Measurements from ENCODE around the gene AEBP2.
"Not testable (repeated sequence)": the region's sequence is repeated elsewhere in the genome, so short reads cannot be mapped to it uniquely, and the experiment has no call there.

Gene AEBP2

DNA sequence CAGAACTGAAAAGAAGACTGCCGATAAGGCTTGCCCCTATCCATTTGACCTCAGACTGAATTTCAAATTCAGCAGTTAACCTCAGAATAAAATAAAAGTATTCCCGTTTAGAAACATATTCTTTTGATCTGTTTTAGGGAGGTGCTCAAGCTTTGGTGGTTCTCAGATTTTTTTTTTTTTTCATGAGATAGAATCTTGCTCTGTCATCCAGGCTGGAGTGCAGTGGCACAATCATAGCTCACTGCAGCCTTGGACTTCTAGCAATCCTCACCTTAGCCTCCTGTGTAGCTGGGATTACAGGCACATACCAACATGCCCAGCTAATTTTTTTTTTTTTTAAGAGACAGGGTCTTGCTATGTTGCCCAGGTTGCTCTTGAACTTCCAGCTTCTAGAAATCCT, 15.5 kb downstream of the AEBP2 start:
- no peak for DNase-seq (ENCODE audit: low read depth, low spot score)

DNA sequence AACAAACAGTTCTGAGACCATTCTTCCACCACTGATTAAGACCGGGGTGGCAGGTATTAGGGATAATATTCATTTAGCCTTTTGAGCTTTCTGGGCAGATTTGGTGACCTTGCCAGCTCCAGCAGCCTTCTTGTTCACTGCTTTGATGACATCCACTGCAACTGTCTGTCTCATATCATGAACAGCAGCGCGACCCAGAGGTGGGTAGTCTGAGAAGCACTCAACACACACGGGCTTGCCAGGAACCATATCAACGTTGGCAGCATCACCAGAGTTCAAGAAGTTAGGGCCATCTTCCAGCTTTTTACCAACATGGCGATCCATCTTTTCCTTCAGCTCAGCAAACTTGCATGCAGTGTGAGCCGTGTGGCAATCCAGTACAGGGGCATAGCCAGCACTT, 16.9 kb downstream of the AEBP2 start:
- DNase-seq (ENCODE audit: low read depth, low spot score) = no peak

DNA sequence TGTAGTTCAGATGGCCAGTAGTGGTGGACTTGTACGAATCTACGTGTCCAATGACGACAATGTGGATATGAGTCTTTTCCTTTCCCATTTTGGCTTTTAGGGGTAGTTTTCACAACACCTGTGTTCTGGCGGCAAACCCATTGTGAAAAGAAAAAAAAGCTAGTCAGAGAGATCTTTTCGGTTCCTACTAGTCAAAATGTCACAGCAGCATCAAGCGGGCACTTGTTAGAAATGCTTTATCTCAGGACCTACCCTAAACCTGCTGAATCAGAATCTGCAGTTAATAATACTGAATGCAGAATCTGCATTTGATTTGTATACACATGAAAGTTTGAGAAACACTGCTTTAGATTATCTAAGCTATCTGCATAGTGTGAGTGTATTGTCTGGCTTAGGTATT, 18.3 kb downstream of the AEBP2 start:
- DNase-seq (ENCODE audit: low read depth, low spot score) = no peak

DNA sequence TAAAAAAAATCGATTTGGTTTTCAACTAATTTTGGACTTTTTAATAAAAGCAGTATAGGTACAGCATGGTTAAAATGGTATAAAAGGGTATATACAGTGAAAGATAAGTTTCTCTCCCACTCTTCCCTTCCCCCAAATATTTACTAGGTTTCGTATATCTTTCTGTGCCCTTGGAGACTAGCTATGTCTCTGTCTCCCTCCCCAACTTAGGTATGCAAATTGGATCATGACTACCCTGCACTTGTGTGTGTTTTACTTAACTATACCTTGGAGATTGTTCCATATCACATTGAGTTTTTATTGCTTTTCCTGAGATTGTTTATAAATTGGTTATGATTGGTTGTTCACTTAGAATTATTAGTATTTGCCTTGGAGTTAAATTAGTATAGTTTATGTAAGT, 19.4 kb downstream of the AEBP2 start:
- DNase-seq (ENCODE audit: low read depth, low spot score) = no peak

DNA sequence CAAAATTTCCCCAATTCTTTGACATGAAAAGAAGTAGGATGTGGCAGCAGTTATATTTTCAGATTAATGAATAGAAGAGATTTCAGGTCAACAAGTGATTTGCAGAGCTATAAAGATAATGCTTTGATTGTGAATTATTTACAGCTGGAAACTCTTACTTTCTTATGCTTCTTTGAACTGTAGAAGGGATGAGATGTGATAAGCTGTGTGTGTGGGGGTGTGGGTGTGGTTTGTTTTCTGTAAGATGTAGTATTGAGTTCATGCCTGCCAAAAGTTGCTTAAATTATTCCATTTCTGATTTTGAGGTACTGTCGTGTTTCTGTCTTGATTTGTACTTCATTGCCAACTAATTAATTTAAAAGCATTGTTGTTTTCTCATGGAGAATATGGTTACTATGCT, 22.7 kb downstream of the AEBP2 start:
- no peak for DNase-seq (ENCODE audit: low read depth, low spot score)

DNA sequence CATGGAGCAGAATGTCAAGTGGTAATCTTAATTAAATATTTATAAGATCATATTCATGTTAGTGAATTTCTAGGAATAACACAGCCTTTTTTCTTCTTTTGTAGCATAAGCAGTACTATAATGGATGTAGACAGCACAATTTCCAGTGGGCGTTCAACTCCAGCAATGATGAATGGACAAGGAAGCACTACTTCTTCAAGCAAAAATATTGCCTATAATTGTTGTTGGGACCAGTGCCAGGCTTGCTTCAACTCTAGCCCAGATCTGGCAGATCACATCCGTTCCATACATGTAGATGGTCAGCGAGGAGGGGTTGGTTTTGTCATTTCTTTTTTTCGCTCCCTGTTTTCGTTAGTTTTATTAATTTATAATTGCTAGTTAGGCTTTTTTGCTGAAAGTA, 23.1 kb downstream of the AEBP2 start:
- no peak for DNase-seq (ENCODE audit: low read depth, low spot score)

DNA sequence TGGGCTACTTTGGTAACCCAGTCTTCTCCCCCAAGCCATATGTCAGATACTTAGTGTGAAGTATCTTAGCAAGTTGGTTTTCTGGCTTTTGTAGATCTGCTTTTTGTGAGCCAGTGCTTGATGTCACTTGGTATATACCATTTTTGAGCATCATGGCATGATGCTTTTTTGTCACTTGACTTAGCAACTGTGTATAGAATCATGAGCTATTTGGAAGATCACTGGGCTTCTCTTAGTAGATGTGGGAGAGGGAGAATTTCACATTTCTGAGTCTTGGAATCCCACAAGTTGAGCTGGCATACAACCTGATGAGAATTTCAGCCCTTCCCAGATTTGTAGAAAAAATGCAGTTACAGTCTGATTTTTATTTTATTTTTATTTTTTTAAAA, 24.9 kb downstream of the AEBP2 start:
- DNase-seq (ENCODE audit: low read depth, low spot score) = no peak

DNA sequence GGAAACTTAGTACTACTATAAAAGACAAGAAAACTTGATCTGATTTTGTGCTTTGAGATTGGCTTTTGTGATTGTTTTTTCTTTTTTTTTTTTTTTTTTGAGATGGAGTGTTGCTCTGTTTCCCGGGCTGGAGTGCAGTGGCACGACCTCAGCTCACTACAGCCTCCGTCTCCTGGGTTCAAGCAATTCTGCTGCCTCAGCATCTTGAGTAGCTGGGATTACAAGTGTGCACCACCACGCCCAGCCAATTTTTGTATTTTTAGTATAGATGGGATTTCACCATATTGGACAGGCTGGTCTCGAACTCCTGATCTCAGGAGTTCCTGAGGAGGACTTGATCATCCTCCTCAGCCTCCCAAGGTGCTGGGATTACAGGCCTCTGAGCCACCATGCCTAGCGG, 26.4 kb downstream of the AEBP2 start:
- no peak for DNase-seq (ENCODE audit: low read depth, low spot score)

DNA sequence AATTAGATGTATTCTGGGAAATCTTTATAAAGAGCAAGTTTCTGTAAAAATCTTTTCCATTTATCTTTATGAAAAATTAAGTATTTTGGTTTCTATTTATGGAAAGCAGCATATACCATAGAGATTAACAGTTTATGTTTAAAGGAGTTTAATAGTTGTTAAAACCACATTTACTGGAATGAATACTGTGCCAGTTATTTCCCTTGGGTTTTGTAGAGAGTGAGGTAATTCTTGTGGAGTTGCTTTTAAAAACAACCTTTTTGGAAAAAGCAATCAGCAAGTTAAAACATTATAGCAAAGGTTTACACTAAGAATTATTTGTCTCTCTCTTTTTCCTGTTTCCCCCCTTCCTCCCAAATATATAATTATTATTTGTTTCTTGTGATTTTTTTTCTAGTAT, 34.9 kb downstream of the AEBP2 start:
- no peak for DNase-seq (ENCODE audit: low read depth, low spot score)

DNA sequence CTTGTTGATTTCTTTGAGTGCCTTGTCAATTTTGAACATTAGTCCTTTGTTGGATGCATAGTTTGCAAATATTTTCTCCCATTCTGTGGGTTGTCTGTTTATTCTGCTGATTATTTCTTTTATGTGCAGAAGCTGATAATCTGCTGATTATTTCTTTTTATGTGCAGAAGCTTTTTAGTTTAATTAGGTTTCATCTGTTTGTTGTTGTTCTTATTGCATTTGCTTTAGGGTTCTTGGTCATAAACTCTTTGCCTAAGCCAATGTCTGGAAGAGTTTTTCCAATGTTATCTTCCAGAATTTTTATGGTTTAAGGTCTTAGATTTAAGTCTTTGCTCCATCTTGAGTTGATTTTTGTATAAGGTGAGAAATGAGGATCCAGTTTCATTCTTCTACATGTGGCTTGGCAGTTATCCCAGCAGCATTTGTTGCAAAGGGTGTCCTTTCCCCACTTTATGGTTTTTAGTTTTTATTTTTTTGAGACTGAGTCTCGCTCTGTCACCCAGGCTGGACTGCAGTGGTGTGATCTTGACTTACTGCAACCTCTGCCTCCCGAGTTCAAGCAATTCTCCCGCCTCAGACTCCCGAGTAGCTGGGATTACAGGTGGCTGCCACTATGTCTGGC, 36.7 kb downstream of the AEBP2 start:
- DNase-seq (ENCODE audit: low read depth, low spot score) = not testable (repeated sequence)

DNA sequence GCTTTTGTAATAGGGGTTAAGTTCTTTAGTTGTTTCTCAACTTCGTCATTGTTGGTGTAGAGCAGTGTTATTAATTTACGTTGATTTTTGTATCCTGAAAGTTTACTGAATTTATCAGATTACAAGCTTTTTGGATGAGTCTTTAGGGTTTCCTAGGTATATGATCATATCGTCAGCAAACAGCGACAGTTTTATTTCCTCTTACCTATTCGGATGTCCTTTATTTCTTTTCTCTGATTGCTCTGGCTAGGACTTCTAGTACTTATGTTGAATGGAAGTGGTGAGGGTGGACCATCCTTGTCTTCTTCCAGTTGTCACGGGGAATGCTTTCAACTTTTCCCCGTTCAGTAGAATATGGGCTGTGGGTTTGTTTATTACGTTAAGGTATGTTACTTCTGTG, 37.8 kb downstream of the AEBP2 start:
- DNase-seq (ENCODE audit: low read depth, low spot score) = no peak

DNA sequence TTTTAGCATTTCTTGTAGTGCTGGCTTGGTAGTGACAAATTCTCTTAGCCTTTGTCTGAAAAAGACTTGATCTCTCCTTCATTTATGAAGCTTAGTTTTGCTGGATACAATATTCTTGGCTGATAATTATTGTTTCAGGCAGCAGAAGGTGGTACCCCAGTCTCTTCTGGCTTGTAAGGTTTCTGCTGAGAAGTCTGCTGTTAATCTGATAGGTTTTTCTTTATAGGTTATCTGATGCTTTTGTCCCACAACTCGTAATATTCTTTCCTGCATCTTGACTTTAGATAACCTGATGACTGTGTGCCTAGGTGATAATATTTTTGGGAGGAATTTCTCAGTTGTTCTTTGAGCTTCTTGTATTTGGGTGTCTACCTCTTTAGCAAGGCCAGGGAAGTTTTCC, 41.2 kb downstream of the AEBP2 start:
- DNase-seq (ENCODE audit: low read depth, low spot score) = no peak

DNA sequence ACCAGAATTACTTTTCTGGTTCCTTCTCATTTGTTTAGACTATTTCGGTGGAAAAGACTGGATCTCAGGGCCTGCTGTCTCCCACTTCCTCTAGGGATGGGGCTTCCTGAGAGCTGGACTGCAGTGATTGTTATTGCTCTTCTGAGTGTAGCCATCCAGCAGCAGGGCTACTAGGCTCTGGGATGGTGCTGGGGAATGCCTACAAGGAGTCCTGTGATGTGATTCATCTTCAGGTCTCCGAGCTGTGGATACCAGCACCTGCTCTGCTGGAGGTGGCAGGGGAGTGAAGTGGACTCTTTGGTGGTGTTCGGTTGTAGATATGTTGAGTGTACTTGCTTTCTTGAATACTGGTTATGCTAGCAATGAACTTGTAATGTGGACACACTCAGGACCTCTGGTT, 42.7 kb downstream of the AEBP2 start:
- no peak for DNase-seq (ENCODE audit: low read depth, low spot score)

DNA sequence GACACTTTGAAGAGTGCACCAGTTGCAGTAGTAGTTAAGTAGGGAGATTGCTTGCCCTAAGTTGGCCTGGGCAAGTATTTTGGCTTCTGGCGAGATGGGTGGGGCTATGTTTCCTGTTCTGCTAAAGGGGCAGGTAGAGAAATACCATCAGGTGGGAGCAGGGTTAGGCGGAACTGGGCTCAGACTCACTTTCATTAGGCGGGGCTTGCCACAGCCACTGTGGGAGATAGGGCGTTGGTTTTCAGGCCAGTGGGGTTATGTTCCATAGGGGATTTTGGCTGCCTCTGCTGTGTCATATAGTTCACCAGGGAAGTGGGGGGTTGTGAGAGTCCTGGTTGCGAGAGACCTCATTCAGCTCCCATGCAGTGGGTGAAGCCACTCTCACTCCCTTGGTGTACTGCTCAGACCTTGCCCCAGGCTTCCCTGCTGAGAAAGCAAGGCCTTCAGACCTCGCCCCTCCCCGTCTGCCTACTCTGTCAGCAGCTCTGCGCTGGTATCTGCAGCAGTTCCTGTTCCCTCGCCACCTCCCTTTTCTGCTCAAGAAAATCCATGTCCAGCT, 43.3 kb downstream of the AEBP2 start:
- no peak for DNase-seq (ENCODE audit: low read depth, low spot score)

DNA sequence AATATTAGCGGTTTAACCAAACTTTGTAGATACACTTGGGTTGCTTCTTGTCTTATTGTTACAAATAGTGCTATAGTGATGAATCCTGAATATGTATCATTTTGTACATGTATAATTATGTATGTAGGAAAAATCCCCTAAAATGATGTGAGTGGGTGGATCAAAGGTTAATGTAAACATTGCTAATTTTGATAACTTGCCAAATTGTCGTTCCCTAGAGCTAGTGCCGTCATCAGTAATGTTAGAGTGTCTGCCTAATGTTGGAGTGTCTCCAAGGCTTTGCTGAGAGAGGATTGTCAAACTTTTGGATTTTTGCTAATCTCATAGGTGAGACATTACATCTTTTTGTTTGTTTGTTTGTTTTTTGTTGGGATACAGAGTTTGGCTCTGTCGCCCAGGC, 44.4 kb downstream of the AEBP2 start:
- DNase-seq (ENCODE audit: low read depth, low spot score) = no peak

DNA sequence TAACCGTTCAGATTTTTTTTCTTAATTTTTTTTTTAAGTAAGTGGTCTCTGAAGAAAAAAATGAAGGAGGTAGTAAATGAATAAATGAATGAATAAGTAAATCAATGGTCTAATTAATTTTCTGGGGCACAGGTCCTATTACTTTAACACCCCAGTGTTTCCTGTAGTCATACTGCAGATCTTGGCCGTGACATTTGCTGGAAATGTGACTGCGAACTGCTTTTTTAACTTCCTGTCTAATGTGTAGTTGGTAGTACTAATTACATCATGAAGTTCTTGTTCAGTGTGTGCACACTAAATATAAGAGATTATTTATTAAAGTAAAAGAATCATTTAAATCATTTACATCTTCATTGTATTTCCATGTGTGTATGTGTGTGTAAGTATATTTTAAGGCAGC, 45.4 kb downstream of the AEBP2 start:
- no peak for DNase-seq (ENCODE audit: low read depth, low spot score)

DNA sequence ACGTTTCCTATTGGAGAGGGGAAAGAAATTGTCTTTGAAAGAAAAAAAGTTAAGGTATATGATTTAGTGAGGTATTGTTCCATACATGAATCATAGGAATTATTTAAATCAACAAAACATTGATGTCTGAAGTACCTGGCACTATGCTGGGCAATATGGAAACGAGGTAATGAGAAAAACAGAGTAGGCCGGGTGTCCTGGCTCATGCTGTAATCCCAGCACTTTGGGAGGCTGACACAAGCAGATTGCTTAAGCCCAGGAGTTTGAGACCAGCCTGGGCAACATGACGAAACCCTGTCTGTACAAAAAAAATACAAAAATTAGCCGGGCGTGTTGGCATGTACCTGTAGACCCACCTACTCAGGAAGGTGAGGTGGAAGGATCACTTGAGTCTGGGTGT, 45.9 kb downstream of the AEBP2 start:
- DNase-seq (ENCODE audit: low read depth, low spot score) = no peak

DNA sequence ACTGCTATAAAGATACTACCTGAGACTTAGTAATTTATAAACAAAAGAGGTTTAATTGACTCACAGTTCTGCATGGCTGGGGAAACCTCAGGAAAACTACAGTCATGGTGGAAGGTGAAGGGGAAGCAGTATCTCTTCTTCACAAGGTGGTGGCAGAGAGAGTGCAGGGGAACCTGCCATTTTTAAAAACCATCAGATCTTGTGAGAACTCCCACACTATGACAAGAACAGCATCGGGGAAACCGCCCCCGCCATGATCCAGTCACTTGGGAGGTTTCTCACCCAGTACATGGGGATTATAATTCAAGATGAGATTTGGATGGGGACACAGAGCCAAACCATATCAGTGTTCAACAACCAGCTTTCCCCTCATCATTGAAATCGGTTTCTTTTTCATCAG, 49.9 kb downstream of the AEBP2 start:
- no peak for DNase-seq (ENCODE audit: low read depth, low spot score)

DNA sequence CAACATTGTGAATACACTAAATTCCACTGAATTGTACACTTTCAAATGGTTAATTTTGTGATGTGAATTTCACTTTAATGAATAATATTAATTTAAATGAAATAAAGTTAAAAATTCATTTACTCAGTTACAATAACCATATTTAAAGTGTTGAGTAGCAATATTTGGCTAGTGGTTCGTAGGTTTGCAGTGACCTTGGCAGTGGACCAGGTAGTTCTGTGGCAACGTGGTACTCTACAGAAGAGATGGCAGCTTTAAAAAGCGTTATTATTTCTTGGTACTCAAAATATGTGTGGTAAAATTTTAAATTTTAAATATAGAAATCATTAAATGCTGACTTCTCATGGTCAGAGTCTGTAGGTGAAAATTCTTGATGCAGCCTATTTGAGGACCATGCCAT, 51.6 kb downstream of the AEBP2 start:
- no peak for DNase-seq (ENCODE audit: low read depth, low spot score)

DNA sequence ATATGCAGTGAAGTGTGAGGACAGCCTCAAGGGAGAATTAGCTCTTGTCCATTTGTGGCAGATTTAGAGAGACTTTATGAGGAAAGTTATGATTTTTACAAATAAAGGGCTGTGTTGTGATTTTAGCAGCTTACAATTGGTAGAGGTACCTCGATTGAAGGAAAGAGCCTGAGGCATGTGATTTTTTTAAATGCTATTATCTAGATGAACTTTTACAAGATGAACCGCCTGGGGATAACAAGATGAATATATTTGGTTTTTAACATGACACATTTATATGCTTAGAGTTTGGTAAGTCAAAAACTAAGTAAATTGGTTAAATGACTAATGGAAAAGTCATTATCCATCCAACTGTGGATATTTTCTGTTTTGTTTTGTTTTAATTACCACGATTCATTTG, 52.6 kb downstream of the AEBP2 start:
- no peak for DNase-seq (ENCODE audit: low read depth, low spot score)

DNA sequence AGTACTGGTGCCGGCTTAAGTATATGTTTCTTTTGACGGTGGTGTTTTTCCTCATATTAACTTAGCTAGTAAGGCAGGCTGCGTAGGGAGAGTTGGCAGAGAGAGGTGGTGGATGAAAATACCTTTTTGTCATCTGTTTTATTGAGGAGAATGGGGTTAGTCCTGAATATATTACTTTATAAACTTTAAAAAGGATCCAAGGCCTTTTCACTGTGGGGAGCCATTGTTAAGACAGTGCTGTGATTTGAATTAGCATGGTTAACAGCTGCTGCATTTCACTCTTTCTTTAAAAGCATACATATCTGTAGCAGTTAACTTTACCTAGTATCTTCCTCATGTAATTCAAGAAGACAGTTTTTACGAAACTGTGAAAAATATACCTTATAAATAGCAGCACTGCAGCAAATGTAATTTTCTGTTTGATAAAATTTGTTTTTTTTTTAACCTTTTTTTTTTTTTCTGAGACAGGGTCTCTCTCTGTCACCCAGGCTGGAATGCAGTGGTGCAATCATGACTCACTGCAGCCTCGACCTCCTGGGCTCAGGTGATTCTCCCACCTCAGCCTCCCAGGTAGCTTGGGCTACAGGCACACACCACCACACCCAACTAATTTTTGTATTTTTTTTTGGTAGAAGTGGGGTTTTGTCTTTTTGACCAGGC, 57.1 kb downstream of the AEBP2 start:
- DNase-seq (ENCODE audit: low read depth, low spot score) = no peak

DNA sequence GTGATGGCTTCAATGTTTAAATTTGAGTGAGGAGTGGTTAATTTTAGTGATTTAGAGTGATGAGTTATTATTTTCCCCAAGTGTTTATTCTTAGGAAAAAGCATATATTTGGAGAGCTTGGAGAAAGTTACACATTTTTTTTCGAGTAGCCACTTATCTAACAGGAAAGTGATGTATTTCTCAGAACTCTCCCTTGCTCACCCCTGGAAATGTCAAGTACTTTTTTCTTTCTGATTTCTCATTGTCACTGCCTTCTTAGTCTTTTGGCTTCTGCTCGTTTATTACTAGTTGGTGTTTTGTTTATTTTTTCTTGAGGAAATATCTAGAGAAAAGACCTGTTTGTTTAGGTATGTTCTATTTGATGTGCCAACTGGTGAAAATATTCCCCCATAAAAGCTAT, 58.8 kb downstream of the AEBP2 start:
- DNase-seq (ENCODE audit: low read depth, low spot score) = no peak

DNA sequence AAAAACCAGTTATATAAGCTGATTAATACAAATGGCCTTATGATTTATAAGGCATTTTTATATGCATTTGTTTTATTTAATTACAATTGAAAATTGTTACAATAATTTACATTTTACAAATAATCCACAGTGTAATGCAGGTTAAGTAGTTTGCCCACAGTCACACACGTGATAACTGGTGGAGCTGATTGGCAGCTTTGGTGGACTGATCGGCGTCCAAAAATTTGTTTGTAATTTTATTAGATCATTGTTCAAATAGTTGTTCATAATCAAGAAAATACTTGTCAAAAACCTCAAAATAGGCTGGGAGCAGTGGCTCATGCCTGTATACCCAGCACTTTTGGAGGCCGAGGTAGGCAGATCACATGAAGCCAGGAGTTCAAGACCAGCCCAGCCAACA, 59.7 kb downstream of the AEBP2 start:
- no peak for DNase-seq (ENCODE audit: low read depth, low spot score)

DNA sequence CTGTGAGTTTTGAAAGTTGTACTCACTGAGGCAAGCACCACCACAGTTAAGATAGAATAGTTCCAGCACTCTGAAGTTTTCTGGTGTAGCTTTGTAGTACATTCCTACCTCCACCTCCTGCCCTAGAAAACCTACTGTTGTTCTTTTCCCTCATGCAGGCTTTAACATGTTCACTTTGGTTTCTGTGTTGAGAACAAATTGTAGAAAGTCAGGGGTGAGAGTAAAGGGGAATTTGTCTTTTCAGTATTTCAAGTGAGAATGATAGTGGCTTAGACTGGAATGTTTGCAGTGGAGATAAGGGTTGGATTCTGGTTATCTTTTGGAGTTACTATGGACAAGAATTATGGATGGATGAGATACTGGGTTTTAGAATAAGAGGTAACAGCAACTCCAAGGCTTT, 67.2 kb downstream of the AEBP2 start:
- DNase-seq (ENCODE audit: low read depth, low spot score) = no peak
